Medulla oblongata (tissue), 1 donor: ENCODE measurements around the gene CACNG4.
"Not testable (repeated sequence)": the region's sequence is repeated elsewhere in the genome, so short reads cannot be mapped to it uniquely, and the experiment has no call there.

ENCODE experiments used
- DNase-seq: peaks from one replicate; pipeline ENCODE4 v3.0.0-alpha.2; 2015; ENCODE audit errors: extremely low spot score

CACNG4 gene

DNA sequence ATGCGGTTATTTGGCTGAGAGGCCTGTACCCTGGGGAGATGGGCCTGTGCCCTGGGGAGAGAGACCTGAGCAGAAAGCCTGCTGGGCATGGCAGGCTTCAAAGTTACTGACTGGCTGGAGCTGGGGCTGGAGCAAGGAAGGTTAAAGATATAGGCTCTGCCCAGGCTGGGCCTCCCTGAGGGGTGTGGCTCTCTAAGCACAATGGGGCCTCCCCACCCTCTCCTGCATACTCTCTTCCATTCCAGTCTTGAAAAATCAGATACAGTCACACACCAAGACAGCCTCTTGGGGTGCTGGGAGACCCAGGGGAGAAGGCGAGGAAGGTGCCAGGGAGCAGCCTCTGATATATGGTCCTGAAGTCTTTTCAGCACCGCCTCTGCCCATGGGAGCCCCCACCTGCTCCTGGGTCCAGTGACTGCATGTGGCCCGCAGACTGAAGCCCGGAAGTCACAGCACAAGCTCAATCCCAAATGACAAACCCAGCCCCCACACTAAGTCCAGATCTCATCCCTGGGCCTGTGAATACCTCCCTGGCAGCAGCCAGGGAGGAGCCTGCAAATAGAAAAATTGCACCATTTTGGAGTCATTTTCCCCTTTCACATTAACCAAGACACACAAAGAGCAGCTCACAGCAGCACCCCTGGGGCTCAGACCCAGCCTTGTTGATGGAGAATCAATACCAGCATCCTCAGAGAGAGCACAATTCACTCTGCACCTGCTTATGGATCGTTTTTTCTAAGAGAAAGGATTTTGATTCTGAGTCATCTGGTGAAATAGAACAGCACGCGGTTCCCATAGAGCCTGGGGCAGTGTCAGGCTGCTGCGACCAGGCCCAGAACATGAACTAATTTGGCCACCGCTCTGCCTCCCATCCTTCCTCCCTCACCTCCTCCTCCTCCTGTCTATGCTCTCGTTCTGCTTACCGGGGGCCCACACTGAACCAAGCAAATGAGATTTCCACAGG lies 54.2 kb downstream of the CACNG4 start:
- no peak for DNase-seq

DNA sequence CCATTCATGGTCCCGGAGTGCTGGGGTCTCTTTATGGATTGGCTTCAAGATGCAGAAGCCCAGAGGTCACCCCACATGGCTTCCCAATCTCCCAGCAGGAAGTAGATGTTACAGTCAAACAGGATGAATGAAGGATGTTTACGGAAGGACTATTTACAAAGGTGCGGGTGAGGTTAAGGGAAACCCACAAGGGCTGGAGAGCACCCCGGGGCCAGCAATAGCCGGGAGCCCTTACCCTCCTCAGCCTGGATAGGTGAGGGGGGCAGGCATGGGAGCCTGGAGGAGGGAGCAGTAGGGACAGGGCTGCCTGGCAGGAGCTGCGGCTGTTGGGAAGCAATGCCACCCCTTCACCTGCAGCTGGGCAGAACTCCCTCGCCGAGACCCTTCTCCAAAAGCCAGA lies 55.3 kb downstream of the CACNG4 start:
- DNase-seq, result no peak

DNA sequence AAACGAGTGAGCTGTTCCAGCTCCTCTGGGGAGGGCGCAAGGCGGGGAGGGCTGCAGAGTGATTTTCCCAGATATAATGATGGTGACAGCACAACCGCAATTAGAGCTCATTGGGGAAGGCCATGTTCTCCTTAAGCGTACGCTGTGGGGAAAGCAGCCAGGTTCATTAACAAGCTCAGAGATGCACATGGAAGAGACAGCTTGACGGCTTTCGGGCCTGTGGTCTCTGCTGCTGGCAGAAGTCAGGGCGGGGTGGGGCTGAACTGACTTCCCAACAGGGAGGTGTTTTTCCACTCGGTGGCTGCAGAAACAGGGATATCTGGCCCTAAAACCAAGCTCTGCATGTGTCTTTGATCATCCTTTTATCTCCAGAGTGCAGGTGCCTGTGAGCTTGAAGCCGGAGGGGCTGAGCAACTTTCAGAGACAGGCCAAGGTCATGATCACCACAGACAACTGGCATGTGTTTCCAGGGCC lies 55.8 kb downstream of the CACNG4 start:
- no peak for DNase-seq

DNA sequence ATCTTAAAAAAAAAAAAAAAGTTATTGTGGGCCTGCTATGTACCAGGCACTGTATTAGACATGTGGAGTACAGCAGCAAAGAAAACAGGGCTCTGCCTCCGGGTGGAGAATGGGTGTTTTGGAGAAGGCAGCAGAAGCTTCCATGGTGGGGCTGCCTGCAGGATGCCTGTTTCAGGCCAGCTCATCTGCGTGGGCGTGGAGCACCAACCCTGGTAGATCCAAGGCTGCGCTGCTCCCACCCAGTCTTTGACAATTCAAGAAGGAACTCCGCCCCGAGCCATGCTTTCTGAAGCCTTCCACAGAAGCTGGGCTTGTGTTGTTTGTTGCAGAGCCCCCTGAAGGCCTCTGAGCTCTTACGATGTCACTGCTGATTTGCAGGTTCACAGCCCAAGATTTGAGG lies 56.7 kb downstream of the CACNG4 start:
- DNase-seq, result no peak

DNA sequence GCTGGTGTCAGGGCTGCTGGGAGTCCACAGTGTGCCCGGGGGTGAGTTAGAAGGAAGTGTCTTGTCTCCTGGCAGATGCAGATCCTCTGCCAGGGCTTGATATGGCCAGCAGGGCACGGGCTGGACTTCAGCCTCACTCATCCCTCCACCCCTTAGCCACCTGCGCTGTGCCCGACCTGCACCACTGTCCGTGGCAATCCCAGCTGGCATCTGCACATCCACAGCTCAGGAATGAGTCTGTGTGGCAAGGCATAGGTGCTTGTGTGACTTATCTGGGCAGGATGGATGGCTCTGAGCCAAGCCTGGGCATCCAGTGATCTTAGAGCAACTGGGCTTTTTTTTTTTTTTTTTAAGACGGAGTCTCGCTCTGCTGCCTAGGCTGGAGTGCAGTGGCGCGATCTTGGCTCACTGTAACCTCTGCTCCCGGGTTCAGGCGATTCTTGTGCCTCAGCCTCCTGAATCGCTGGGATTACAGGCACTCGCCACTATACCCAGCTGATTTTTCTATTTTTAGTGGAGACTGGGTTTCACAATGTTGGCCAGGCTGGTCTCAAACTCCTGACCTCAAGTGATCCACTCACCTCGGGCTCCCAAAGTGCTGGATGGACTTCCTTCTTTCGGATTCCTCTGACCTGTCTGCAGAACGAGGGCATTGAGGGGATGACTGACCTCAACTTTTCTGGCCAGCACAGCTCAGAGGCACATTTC lies 57.4 kb downstream of the CACNG4 start:
- no peak for DNase-seq

DNA sequence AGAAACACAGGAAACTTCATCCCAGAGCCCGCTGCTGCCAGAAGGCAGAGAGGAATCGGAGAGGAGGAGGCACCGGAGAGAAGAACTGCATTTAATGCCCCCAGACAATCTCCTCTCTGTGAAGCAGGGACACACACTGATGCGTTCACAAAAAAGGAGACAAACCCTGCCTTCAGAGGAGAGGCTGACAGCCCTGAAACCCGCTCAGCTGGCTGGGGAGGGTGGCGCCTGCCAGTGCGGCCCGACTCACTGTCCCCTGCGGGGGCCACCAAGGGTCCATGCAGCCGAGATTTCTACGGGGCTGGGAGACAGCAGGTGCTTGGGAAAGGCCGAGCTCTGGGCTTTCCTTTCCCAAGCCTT lies 57.9 kb downstream of the CACNG4 start:
- DNase-seq, result peak; percentile 40

DNA sequence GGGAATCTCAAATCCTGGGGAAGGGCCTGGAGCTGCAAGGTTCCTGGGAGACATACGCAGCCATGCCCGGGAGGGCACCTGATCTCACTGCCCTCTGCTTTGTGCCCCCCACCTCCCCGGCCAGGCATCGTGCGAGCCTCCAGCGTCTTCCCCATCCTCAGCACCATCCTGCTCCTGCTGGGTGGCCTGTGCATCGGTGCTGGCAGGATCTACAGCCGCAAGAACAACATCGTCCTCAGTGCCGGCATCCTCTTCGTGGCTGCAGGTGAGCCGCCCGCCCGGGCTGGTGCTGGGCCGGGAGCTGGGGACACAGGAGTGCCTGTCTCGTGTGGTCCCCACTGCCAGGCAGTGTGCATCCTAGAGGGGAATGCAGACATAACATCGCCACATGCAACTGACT lies 60.2 kb downstream of the CACNG4 start:
- no peak for DNase-seq

DNA sequence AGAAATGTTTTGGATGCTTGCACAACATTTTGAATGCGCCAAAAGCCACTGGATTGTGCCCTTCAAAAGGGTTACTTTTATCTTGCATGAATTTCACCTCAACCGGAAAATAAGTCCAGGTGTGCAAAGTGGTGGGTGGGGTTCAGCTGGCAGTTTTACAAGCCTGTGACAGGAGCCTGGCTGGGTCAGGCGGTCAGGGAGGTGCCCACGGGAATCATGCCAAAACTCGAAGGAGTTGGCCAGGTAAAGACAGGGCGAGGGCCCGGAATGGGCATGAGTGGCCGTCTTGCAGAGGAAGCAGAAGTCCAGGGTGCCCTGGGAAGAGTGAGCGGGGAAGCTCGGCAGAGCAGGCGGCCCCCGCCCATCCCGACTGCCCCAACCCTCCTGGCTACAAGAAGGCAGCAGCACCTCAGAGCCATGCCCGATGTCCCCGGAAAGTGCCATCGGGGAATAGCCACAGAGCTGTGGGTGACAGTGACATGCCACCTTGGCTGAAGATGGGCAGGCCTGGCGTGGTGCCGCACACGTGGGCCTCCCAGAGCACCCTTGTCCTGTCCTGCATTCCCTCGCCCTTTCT lies 60.8 kb downstream of the CACNG4 start:
- no peak for DNase-seq

DNA sequence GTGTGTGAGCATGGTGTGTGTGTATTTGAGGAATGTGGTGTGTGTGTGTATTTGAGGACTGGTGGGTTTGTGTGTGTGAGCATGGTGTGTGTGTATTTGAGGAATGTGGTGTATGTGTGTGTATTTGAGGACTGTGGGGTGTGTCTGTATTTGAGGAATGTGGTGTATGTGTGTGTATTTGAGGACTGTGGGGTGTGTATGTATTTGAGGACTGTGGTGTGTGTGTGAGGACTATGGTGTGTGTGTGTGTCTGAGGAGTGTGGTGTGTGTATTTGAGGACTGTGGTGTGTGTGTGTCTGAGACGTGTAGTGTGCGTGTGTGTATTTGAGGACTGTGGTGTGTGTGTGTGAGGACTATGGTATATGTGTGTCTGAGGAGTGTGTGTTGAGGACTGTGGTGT lies 61.8 kb downstream of the CACNG4 start:
- DNase-seq, result no peak

DNA sequence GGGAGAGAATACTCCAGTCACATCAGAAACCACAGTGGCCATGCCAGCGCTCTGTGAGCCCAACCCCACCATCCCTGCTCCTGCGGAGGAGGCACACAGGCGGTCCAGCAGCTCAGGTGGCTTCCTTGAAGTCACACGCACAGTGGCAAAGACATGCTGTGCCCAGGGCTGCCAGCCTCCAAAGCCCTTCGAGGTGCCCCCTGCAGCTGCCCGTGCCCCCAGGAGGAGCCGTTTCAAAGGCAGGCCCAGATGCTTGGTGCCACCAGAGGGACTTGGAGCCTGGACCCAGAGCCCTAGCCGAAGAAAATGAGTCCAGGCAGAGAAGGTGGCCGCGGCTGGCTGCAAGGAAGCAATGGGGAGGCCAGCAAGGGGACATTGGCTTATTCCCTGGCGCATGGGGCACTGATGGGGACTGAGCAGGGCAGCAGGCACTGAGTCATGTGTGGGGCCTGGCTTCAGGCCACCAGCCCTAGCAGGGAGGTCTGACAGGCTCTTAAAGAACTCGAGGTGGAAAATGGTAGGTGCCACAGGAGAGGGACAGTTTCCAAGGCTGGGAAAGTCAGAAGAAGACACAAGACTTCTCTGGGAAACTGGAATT lies 62.6 kb downstream of the CACNG4 start:
- no peak for DNase-seq

DNA sequence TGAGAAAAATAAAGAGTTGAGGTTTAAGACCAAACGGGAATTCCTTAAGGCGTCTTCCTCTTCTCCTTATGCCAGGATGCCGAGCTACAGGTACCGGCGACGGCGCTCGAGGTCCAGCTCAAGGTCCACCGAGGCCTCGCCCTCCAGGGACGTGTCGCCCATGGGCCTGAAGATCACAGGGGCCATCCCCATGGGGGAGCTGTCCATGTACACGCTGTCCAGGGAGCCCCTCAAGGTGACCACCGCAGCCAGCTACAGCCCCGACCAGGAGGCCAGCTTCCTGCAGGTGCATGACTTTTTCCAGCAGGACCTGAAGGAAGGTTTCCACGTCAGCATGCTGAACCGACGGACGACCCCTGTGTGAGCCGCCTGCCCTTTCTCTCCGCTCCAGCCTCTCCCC lies 66.1 kb downstream of the CACNG4 start:
- no peak for DNase-seq

DNA sequence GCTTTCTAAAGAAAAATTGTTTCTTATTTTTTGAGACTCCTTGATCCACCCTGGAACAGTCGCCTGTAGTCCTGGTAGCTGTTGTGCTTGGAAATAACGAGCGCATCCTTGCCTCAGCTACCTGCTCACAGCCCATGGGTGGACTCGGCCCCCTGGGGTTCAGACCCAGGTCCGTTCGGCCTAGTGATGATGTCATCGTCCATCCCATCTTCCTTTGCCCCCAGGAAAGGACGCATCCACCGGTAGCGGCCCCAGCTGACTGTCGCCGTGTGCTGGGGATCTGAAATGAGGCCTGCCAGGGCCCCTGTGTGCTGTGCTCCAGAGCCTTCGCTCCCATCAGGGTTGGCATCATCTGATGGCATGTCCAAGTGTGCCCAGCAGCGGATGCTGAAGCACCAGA lies 67.9 kb downstream of the CACNG4 start:
- DNase-seq, result no peak

DNA sequence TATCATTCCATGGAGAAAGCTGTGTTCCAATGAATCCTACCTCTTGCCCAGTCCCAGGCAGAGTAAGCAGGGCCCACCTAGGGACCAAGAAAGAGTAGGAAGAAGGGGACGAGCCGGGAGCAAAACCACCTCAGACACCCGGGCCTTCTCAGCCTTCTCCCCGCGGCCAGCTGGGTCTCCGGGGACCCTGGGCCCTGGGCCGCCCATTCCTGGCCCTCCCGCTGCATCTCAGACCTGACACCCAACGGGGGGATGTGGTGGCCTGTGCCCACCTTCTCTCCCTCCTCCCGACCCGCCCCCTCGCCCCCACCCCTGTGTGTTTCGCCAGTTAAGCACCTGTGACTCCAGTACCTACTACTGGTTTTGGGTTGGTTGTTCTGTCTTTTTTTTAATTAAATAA lies 68.5 kb downstream of the CACNG4 start:
- no peak for DNase-seq

DNA sequence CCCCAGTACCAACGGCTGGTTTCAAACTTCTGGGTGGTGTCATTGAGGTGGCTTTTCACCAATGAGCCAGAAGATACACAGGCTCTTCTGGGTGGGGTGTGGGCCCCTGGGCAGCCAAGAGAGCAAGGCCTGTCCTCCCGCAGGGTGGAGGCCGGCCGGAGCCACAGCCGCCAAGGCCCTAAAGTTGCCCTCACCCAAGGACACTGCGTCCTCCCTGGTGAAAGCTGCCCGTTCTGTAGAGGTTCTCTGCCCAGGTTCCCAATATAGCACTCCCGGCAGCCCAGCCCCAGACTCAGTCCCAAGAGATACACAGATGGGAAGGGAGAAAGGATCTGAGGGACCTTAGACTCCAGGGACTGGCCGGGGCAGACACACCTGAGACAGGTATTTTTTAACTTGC lies 69.1 kb downstream of the CACNG4 start:
- no peak for DNase-seq

DNA sequence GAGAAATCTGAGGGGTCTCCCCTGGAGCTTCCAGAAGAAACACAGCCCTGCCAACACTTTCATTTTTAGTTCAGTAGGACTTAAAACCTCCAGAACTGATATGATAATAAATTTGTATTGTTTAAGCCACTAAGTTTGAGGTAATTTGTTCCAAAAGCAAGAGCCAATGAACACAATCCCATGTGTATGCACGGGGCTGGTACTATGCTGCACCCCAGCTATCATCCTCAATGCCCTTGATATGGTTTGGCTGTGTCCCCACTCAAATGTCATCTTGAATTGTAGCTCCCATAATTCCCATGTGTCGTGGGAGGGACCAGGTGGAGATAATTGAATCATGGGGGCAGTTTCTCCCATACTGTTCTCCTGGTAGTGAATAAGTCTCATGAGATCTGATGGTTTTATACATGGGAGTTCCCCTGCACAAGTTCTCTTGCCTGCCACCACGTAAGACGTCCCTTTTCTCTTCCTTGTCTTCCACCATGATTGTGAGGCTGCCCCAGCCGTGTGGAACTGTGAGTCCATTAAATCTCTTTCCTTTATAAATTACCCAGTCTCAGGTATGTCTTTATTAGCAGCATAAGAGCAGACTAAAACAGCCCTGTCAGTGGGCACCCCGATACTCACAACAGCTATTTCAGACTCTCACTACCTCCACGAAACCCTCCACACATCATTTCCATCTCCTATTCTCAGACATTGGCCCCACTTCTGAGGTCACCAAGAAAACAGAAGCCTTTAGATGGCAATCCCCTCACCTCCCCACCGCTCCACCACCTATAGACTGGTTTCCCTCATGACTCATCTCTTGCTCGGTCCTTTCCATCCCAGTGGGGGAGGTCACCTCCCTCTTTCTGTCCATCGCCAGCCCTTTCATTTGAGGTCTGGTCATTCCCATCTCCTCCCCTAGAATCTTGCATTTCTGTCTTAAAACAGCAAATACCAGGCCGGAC lies 70.9 kb downstream of the CACNG4 start:
- DNase-seq, result no peak

DNA sequence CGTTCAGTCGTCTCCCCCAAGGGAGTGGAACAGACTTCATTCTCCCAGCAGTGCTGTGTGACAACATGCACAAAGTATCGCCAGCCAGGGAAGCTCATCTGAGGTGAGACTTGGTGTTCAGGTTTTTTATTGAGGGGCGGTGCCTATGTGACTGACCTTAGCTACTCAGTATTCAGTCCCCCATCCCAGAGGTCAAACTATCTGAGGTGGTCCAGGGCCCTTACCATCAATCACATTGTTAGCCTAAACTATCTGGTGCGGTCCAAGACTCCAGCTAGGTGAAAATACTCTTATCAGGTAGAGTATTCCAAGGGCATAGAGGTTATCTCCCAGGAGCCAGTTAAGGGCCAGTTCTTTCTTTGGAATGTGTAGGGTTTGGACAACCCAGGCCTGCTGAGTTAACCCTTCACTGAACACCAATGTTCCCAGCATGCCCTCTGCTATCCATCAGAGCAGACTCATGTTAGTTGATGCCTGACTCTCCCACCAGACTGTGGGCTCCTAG lies 74.4 kb downstream of the CACNG4 start:
- no peak for DNase-seq

DNA sequence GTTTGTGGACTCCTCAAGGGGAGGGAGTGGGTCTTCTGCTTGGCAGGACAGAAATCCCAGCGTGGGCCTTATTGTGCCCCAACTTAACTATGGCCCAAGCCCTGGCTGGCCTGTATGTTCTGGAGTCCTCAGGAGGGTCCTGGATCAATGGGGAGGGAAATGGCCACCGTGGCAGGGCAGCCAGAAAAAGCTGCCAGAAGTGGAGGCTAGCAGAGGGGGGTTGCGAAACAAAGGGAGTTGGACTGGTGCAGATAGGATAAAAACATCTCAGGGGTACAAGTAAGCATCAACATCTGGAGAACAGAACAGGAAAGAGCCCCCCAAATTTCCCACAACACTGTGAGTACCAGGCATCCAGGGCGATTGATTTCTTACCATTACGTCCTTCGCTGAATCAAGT lies 76.1 kb downstream of the CACNG4 start:
- DNase-seq, result no peak

DNA sequence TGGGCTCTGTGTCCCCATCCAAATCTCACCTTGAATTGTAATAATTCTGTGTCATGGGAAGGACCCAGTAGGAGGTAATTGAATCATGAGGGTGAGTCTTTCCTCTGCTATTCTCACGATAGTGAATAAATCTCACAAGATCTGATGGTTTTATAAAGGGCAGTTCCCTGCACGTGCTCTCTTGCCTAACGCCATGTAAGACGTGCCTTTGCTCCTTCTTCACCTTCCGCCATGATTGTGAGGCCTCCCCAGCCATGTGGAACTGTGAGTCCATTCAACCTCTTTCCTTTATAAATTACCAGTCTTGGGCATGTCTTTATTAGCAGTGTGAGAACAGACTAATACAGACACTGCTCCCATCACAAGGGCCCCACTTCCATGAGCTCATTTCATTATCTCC lies 76.6 kb downstream of the CACNG4 start:
- not testable (repeated sequence) for DNase-seq

DNA sequence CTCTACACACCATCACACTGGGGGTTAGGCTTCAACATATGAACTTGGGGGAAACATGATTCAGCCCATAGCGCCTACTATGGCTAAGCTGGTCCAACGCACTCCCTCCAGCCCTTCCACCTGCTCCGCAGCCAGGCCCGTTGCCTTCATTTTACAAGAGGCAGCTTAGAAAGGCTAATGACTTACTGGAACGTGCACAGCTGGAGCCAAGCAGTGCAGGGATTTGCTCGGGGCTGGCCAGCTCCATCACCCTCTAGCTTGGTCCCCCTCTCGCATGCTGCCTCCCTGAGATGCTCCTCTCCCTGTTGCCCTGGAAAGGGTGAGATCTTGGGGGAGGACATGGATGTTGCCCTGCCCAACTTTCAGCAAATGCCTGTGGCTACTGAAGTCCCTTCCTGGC lies 77.0 kb downstream of the CACNG4 start:
- no peak for DNase-seq

DNA sequence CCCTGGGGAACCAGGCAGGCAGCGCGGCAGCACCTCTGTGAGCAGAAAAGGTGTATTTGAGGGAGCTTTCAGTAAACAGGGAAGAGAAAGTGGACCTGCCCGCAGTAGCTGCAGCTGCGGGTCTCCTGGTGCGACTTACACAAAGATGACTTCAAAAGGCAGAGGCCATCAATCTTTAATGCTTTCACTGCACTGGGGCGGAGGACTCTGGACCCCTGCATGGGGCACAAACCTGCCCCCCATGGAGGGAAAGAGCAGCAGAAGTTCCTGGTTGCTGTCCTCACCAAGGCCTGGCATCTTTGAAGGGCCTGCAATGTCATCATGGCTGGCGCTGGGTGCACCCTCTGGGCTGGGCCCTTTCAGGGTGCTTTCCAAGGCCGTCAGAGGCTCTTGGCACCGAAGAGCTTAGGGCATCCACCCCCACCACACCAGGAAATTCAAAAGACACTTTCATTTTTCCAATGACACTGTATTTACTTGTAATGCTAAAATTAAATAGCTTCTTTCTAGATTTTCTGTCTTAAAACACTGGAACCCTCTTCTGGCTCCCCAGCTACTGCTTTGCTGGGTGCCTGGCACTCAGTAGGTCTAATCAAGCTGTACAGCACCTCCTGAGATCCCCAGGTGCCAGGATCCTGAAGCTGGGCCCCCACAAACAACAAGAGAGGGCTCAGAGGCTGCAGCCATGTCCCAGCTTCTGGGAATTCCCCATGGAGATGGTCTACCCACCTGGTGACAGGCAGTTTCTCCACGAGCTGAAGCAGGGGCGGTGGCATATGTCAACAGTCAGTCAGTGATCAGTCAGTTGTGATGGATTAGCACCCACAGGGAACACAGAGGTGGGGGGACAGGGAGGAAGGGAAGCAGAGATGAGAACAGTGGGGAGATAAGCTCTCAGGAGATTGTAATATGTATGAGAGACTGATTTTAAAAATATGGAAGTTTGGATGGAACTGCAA lies 77.7 kb downstream of the CACNG4 start:
- DNase-seq, result no peak
